Astrocyte (in vitro differentiated cells and primary cell): Measurements from ENCODE around the gene TOP1. TPM values are rescaled to one million over a fixed set of nuclear protein-coding genes. Genes with fewer than 3 reads are reported as not detected.

Source experiments
- DNase-seq: peaks from one replicate; pipeline ENCODE4 v3.0.0-alpha.2; 2010; ENCODE audit warnings: low read depth
- FAIRE-seq: peaks from 2 replicates; lab custom pipeline; 2011; peaks lifted over from hg19 to GRCh38; lab: Jason Lieb, UNC
- H2AFZ ChIP-seq: 2 replicates; pipeline ENCODE4 v1.6.0; 2012; ENCODE audit warnings: low read depth, low read length, inconsistent platforms
- H3K27ac ChIP-seq: 2 replicates; pipeline ENCODE4 v1.5.1; 2011; ENCODE audit warnings: low read depth, low read length, inconsistent platforms
- H3K27me3 ChIP-seq: 2 replicates; pipeline ENCODE4 v1.6.0; 2011; ENCODE audit warnings: low read length, inconsistent platforms; ENCODE audit not compliant: insufficient read depth
- H3K36me3 ChIP-seq: 2 replicates; pipeline ENCODE4 v1.5.1; 2011; ENCODE audit warnings: low read length, inconsistent platforms; ENCODE audit not compliant: insufficient read depth
- H3K4me1 ChIP-seq: 2 replicates; pipeline ENCODE4 v1.5.1; 2011; ENCODE audit warnings: low read length, inconsistent platforms; ENCODE audit not compliant: insufficient read depth
- H3K4me2 ChIP-seq: 2 replicates; pipeline ENCODE4 v1.6.0; 2012; ENCODE audit warnings: low read length, inconsistent platforms
- H3K4me3 ChIP-seq: 2 replicates; pipeline ENCODE4 v1.5.1; 2011; ENCODE audit warnings: low read depth, mild to moderate bottlenecking, low read length, inconsistent platforms; ENCODE audit not compliant: insufficient read depth
- H3K79me2 ChIP-seq: 2 replicates; pipeline ENCODE4 v1.6.0; 2012; ENCODE audit warnings: mild to moderate bottlenecking, low read length, inconsistent platforms; ENCODE audit not compliant: insufficient read depth
- H3K9ac ChIP-seq: 2 replicates; pipeline ENCODE4 v1.6.0; 2012; ENCODE audit warnings: mild to moderate bottlenecking, low read length, inconsistent platforms
- H3K9me3 ChIP-seq: 2 replicates; pipeline ENCODE4 v1.5.1; 2012; ENCODE audit warnings: low read depth, mild to moderate bottlenecking, low read length, inconsistent platforms; ENCODE audit not compliant: insufficient read depth
- H4K20me1 ChIP-seq: 2 replicates; pipeline ENCODE4 v1.6.0; 2012; ENCODE audit warnings: low read length, inconsistent platforms; ENCODE audit not compliant: insufficient read depth
- H3K27ac Mint-ChIP-seq: one replicate; pipeline ENCODE4 v1.8.0; 2021; ENCODE audit warnings: mild to moderate bottlenecking, mixed read lengths; ENCODE audit not compliant: unreplicated experiment
- H3K27me3 Mint-ChIP-seq: one replicate; pipeline ENCODE4 v1.8.0; 2021; ENCODE audit warnings: low read depth, mixed read lengths; ENCODE audit not compliant: unreplicated experiment
- H3K36me3 Mint-ChIP-seq: one replicate; pipeline ENCODE4 v1.8.0; 2021; ENCODE audit warnings: low read depth, mixed read lengths; ENCODE audit not compliant: unreplicated experiment
- H3K4me1 Mint-ChIP-seq: one replicate; pipeline ENCODE4 v1.8.0; 2021; ENCODE audit warnings: low read depth, mixed read lengths; ENCODE audit not compliant: unreplicated experiment
- H3K4me3 Mint-ChIP-seq: one replicate; pipeline ENCODE4 v1.8.0; 2021; ENCODE audit warnings: mild to moderate bottlenecking, moderate library complexity, mixed read lengths; ENCODE audit not compliant: unreplicated experiment
- H3K9me3 Mint-ChIP-seq: one replicate; pipeline ENCODE4 v1.8.0; 2021; ENCODE audit warnings: mild to moderate bottlenecking, mixed read lengths; ENCODE audit not compliant: unreplicated experiment
- CTCF ChIP-seq: IDR thresholded peaks from 2 replicates; pipeline ENCODE4 v1.5.1; 2011; ENCODE audit warnings: low read depth, mild to moderate bottlenecking, inconsistent platforms, low read length, moderate library complexity; ENCODE audit not compliant: insufficient read depth
- EZH2 ChIP-seq: IDR thresholded peaks from 2 replicates; pipeline ENCODE4 v1.6.1; 2012; ENCODE audit warnings: mild to moderate bottlenecking, low read length, inconsistent platforms; ENCODE audit not compliant: insufficient read depth
- total RNA-seq: library from RNA; stranded (reverse); gene quantifications from 2 replicates; pipeline ENCODE4 v1.2.1, GENCODE V29; 2021

The TOP1 gene
- total RNA-seq, 1 donor from 2014 or later, result 63.5 TPM

DNA sequence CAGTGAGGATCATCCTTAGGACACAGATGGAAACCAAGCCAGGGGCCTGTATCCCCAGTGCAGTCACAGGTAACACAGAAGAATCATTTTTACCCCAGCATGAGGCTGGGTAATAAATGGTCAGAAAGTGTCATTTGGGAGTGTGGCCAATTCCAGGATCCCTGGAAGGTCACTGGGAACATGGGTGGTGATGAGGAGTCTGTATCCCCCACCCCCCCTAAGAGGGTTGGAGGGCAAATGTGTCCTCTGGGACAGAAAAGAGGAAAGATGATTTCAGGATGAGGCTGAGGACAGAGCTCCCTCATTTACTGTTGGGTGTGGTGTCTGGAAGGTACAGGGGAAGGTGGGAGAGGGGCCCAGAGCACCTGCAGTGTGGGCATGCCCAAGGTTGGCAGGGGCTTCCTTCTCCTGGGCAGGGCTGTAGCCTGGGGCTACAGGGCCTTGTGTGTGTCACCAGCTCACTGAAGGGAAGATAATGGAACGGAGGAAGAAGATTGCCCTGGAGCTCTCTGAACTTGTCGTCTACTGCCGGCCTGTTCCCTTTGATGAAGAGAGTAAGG is 143.2 kb downstream of the TOP1 start:
- no peak overlapping the region for H3K4me2 ChIP-seq
- no peaks in the 10 kb centered on the region for H3K9me3 ChIP-seq
- H3K36me3 ChIP-seq, result peaks cover 54% of the 10 kb centered on the region
- peaks cover 59% of the 10 kb centered on the region for H4K20me1 ChIP-seq
- peak overlapping the region; percentile 58 for H3K27ac Mint-ChIP-seq
- no peak overlapping the region for H3K27ac ChIP-seq
- H3K4me1 ChIP-seq, result peaks cover 15% of the 10 kb centered on the region
- no peak overlapping the region for H3K4me3 ChIP-seq
- no peaks in the 10 kb centered on the region for H3K27me3 ChIP-seq
- H3K27me3 Mint-ChIP-seq, result no peaks in the 10 kb centered on the region
- no peaks in the 10 kb centered on the region for H3K9me3 Mint-ChIP-seq
- FAIRE-seq, result no peak
- no peak for TF ChIP-seq CTCF
- TF ChIP-seq EZH2, result no peak
- no peak overlapping the region for H3K4me3 Mint-ChIP-seq
- no peak overlapping the region for H3K9ac ChIP-seq
- no peaks in the 10 kb centered on the region for H3K79me2 ChIP-seq
- DNase-seq, result no peak
- H3K36me3 Mint-ChIP-seq, result peaks cover 51% of the 10 kb centered on the region
- no peak overlapping the region for H2AFZ ChIP-seq
- peaks cover 19% of the 10 kb centered on the region for H3K4me1 Mint-ChIP-seq

- no peak overlapping the region for H2AFZ ChIP-seq
- Mint-ChIP-seq H3K4me3 (no peak overlapping the region), H3K36me3 (peaks cover 46% of the 10 kb centered on the region), H3K27me3 (no peaks in the 10 kb centered on the region), H3K27ac (no peak overlapping the region), H3K9me3 (no peaks in the 10 kb centered on the region), H3K4me1 (peaks cover 23% of the 10 kb centered on the region)
- TF ChIP-seq CTCF (no peak), EZH2 (no peak)
- DNase-seq (no peak), FAIRE-seq (no peak)
- H4K20me1 ChIP-seq, result peaks cover 60% of the 10 kb centered on the region
- H3K27ac ChIP-seq, result no peak overlapping the region
- H3K79me2 ChIP-seq, result peaks cover 5% of the 10 kb centered on the region
- H3K9ac ChIP-seq, result no peak overlapping the region
- peaks cover 53% of the 10 kb centered on the region for H3K36me3 ChIP-seq
- peaks cover 22% of the 10 kb centered on the region for H3K4me1 ChIP-seq
- no peaks in the 10 kb centered on the region for H3K27me3 ChIP-seq
- no peaks in the 10 kb centered on the region for H3K9me3 ChIP-seq
- no peak overlapping the region for H3K4me2 ChIP-seq
- no peak overlapping the region for H3K4me3 ChIP-seq
Observed at GRCh38 chr20:41172296-41173140, 143.9 kb downstream of the TOP1 start.
